HuH-7 (cell line): ENCODE results near the gene MAD2L1.
"Not testable (repeated sequence)": the region's sequence is repeated elsewhere in the genome, so short reads cannot be mapped to it uniquely, and the experiment has no call there.

Source experiments
- DNase-seq: peaks from one replicate; pipeline ENCODE4 v3.0.0; 2011; ENCODE audit warnings: low spot score

The MAD2L1 gene

DNA sequence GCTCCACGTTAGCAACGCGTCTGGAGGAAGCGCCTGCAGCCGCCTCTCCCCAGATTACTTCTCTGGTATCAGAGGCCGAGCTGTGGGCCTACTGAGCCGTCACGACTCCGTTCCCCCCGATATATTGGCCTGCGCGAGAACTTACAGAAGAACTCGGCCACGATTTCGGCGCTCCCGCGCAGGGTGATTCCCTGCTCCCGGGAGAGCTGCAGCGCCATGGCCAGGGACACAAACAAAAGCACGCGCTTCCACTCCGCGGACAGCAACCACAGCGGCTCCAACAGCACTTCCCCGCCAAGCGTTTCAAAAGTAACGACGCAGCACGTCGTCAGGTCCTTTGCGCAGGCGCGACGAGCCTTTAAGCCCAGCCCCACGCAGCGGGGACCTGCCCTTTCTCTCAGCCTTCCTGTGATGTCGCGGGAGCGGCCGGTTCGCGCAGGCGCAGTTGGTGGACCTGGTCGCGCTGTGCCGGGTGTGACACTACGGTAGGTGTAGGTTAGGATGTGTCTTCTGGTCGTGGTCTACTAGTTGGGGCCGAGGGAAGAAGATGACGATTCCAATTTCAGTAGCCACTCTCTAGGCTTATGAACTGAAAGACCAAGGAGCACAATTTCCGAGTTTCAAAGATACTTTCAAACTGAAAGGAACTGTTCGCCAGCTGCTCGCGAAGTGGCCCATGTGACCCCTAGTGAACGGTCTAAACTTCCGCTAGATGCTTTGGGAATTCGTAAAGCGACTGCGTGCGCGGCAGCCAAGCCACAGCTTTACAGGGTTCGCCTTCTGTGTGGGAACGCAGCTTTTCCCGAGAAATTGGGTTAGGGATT lies at the start of gene MAD2L1:
Gene MAD2L1, minus strand, starts transcription at position 332 of the 824 bp plus-strand sequence. Its CDS starts 114 bp downstream, at position 218.
- peak; percentile 69 for DNase-seq

GRCh38 chr4:120111745-120112144 lies 45.1 kb upstream of the MAD2L1 start:
- no peak for DNase-seq

GRCh38 chr4:120109406-120109805 lies 42.8 kb upstream of the MAD2L1 start:
- DNase-seq, result no peak

DNA sequence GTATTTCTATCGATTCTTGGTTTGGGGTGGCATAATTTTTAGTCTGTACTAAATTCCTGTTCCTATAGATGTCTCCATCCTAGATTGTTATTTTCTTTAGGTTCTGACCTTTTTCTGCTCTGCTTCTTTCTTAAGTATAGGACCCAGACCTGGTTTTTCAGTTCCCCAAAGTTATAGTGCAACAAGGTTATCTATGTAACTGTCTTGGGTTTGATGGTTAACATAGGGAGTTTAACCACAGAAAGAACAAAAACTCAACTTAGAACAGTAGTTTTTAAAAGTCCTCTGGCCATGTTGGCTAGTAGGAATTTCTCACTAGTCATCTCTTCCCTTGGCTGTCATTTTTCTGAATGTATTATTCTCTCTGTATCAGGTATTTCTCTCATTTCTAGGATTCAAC lies 38.8 kb upstream of the MAD2L1 start:
- no peak for DNase-seq

- DNase-seq, result no peak
Observed at GRCh38 chr4:120096508-120097297, 30.1 kb upstream of the MAD2L1 start.

- no peak for DNase-seq
Observed at GRCh38 chr4:120088507-120088906, 21.9 kb upstream of the MAD2L1 start.

DNA sequence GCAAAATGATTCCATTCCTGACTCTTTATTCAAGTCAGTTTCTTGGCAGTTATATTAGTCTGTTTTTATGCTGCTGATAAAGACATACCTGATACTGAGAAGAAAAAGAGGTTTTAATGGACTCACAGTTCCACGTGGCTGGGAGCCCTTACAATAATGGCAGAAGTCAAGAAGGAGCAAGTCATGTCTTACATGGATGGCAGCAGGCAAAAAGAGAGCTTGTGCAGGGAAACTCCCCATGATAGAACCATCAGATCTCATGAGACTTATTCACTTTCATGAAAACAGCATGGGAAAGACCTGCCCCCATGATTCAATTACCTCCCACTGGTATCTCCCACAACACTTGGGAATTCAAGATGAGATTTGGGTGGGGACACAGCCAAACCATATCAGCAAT lies 21.4 kb upstream of the MAD2L1 start:
- not testable (repeated sequence) for DNase-seq

DNA sequence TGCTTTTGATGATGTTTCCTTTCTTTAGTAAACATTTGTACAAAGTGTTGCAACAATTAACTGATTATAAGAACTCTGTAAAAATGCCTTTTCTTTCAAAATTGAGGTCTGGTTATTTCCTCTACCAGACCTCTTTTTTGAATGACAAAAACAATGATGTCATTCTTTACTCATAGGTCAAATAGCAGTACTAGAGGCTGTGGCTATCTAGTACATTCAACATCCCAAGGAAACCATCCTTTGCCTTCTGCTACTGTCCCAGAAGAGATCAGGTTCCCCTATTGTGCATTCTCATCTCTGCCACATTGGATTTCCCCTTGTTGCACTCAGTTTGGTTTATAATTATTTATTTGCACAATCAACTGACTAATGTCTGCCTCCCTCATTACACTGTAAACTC lies 19.1 kb upstream of the MAD2L1 start:
- DNase-seq, result no peak

GRCh38 chr4:120084327-120084726 lies 17.7 kb upstream of the MAD2L1 start:
- DNase-seq, result no peak

- no peak for DNase-seq
Observed at GRCh38 chr4:120083152-120083551, 16.5 kb upstream of the MAD2L1 start.

DNA sequence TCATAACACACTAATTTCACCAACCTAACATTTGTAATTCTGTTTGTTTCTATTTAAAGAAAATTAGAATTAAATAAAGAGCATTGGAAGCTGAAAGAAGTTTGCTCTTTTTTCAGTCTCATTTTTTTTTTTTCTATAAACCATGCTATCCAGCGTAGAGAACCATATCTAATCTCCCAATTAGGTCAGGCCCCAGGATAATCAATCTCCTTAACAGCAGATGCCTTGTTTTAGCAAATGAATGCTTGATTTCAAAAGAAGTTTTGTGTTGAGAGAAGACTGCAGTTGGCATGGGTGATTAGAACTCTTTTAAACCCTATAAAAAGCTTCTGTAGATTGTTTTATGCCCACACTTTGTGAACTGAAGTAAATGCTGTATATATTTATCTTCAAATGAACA lies 15.6 kb upstream of the MAD2L1 start:
- no peak for DNase-seq

DNA sequence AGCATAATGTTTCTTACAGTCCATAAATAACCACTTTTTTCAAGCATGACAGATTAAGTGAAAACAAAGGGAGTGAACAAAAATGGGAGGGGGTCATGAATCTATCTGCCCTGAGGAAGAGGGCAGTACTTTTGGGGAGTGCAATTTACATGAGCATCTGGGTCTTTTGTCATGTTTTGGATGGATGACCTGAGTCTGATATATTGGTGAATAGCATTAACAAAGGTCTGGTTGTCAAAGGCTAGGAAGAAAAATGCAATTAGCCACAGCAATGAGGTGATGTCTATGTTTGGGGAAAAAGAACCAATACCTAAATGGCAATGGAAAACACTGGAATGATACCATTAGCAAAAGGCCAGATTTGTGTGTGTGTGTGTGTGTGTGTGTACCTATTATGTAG lies 15.1 kb upstream of the MAD2L1 start:
- DNase-seq, result no peak

DNA sequence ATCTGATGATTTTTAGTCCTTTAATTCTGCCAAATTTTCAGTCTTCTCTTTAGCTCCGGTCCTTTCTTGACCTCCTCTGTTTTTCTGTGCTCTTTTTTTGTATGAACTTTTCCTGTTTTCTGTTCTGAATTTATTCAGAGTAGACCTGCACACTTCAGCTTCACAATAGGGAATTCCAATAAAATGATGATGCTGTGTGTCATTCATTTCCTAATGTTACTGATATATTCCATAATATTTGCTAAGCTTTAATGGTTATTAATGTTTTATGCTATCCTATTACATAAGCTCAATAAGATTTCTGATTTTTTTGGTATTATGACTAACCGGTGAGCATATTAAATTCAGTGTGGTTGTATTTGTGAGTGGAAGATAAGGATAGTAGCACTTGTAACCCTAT lies 13.9 kb upstream of the MAD2L1 start:
- DNase-seq, result no peak

GRCh38 chr4:120079839-120080520 lies 13.3 kb upstream of the MAD2L1 start:
- DNase-seq, result no peak

DNA sequence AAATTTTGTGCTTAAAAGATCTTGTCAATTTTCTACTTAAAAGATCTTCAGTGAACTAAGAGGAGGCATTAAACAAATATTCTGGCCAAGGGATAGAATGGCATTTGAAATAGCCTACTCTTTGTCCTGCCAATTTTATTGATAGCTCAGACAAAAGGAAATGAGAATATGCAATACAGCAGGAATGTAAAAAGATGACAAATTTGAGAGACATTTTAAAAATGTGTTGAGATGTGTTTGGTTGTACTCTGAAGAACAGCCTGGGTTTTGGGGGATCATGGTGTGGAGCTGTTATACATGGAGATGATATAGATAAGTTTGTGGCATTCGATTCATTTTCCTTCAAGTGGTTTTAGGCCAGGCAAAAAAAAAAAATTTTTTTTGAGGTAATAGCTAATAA lies 11.6 kb upstream of the MAD2L1 start:
- no peak for DNase-seq

- DNase-seq, result no peak
Observed at GRCh38 chr4:120071192-120071795, 4.6 kb upstream of the MAD2L1 start.

DNA sequence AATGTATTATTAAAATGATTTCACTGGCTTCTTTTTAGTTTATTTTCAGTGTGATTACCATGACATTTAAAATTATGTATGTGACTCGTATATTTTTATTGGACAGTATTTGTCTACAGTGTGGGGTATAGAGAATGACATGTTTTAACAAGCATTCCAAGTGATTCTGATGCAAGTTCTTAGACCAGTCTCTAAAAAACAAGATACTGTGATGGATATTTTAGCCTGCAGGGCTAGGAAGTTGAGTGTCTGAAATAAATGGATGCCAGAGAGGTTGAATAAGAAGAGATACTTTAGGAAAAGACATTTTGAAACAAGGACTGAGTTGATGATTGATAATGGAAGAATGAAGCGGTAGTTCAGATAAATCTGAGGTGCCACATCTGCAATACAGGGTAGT lies 3.5 kb upstream of the MAD2L1 start:
- DNase-seq, result no peak

DNA sequence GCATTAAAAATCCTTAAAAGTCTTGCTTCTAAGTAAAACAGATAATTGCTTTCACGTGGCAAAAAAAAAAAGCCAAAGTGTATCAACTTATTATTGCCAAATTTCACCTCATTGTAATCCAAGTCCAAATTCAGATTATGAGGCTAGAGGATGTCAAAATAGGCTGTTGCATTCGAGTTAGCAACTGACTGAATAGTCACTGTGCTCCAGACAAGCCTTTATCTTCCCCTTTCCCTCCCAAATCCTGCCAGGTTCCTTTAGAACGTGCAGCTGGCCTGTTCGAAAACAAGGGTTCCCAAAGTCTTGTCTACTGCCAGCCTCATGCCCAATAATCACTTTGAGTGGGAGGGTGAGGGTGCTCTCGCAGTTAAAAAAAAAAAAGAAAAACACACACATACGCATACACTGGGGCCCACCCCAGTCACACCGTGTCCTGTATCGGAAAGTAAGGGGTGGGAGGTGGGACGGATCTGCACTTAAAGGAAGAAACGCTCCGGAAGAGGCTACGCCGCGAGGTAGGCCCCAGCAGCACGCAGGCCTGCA lies 603 bp downstream of the MAD2L1 start:
- DNase-seq, result no peak

DNA sequence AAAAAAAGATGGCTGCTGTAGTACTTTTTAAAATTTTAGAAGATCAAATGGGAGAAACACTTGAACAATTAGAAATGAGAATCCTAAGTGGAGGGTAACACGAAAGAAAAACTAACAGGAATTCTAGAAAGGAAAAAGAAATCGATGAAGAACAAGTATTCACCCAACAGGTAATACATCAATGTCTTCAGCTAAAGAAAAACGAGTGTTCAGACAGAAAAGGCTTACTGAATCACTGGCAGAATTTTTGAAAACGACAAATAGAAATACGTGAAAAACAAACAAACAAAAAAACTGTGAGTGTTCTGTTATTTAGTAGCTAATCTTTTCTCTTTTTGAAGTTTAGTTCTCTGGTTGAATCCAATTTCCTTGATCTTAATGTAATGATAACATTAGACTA lies 1.8 kb downstream of the MAD2L1 start:
- DNase-seq, result no peak

- DNase-seq, result not testable (repeated sequence)
Observed at GRCh38 chr4:120063711-120064110, 2.9 kb downstream of the MAD2L1 start.

DNA sequence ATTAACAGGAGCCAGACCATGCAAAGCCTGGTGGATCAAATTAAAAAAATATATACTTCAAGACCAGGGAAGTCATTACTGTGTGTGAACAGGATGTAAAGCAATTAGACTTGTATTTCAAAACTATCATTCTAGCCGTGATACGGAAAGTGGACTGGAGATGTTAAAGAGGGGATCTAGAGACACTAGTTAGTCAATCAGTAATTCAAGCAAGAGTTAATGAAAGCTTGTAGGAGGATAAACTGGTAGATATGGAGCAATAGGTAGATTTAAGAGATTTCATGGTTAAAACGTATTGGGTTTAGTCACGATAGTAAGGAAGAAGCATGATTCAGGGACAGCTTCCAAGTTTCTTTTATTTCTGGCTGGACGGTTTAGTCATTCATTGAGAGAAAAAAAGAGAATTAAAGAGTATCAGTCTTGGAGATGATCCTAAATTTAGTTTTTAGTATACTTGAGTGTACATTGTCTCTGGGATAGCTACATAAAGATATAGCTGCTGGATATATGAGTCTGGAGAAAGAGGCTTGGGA lies 3.9 kb downstream of the MAD2L1 start:
- DNase-seq, result no peak

DNA sequence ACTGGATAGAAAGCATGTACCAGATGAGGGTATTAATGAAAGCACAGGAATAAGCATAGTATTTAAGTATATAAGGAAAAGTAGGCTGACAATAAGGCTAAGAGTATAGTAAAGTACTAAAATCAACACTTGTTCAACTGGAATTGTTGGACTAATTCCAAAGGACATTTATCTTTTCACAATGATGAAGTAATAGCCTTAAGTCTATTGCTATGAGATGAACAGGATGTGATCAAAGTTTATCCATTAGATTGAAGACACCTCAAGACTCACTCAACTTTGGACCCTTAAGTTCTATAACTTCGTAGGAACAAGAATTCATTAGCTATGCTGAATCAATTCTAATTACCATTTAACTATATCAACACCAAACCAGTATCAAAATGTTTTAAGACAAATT lies 7.6 kb downstream of the MAD2L1 start:
- no peak for DNase-seq
